NB4 (cell line): Measurements from ENCODE around the gene PRODH2.

Experiments
- MYC ChIP-seq: IDR thresholded peaks from 2 replicates; pipeline ENCODE4 v1.6.1; 2011; ENCODE audit warnings: low read depth, low read length
- POLR2A ChIP-seq: IDR thresholded peaks from 2 replicates; pipeline ENCODE4 v1.6.1; 2011; ENCODE audit warnings: mild to moderate bottlenecking; ENCODE audit not compliant: insufficient read length; ENCODE audit errors: extremely low read depth
- TF ChIP-seq, protein P1 (sequence below): IDR thresholded peaks from one replicate; pipeline ENCODE4 v1.5.1; 2012; ENCODE audit warnings: low read depth, low read length
- TF ChIP-seq, protein P2 (sequence below): IDR thresholded peaks from 2 replicates; pipeline ENCODE4 v1.6.1; 2011; ENCODE audit warnings: low read depth, low read length

DNA sequence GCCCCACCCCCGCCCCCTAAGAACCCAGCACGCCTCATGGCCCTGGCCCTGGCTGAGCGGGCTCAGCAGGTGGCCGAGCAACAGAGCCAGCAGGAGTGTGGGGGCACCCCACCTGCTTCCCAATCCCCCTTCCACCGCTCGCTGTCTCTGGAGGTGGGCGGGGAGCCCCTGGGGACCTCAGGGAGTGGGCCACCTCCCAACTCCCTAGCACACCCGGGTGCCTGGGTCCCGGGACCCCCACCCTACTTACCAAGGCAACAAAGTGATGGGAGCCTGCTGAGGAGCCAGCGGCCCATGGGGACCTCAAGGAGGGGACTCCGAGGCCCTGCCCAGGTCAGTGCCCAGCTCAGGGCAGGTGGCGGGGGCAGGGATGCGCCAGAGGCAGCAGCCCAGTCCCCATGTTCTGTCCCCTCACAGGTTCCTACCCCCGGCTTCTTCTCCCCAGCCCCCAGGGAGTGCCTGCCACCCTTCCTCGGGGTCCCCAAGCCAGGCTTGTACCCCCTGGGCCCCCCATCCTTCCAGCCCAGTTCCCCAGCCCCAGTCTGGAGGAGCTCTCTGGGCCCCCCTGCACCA, 25.3 kb downstream of the PRODH2 start:
- TF ChIP-seq, protein P1, sequence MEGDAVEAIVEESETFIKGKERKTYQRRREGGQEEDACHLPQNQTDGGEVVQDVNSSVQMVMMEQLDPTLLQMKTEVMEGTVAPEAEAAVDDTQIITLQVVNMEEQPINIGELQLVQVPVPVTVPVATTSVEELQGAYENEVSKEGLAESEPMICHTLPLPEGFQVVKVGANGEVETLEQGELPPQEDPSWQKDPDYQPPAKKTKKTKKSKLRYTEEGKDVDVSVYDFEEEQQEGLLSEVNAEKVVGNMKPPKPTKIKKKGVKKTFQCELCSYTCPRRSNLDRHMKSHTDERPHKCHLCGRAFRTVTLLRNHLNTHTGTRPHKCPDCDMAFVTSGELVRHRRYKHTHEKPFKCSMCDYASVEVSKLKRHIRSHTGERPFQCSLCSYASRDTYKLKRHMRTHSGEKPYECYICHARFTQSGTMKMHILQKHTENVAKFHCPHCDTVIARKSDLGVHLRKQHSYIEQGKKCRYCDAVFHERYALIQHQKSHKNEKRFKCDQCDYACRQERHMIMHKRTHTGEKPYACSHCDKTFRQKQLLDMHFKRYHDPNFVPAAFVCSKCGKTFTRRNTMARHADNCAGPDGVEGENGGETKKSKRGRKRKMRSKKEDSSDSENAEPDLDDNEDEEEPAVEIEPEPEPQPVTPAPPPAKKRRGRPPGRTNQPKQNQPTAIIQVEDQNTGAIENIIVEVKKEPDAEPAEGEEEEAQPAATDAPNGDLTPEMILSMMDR, result no peak
- TF ChIP-seq POLR2A (no peak), MYC (no peak)
- TF ChIP-seq, protein P2, sequence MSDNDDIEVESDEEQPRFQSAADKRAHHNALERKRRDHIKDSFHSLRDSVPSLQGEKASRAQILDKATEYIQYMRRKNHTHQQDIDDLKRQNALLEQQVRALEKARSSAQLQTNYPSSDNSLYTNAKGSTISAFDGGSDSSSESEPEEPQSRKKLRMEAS, result no peak
